ENCODE measurements around the gene BANF2. TPM values are rescaled to one million over a fixed set of nuclear protein-coding genes. Genes with fewer than 3 reads are reported as not detected.

Gene BANF2
- total RNA-seq, 1 experiment from 2014 or later, result not detected

DNA sequence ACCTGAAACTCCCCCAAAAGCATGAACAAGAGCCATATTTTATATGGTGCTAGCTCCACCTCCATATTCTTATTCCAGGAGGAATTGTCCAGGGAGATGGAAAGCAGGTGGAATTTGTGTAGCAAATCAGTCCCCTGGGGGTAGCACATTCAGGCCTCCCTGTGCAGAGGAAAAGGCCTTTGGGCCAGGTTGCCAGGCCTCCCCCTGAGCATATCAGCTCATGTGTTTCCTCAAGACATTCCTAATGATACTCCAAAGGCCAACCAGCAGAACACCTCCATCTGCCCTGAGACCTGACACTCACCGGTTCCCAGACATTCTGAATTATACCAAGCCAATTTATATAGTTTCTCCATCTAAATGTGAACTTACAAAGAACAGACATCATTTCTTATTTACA, 2.6 kb upstream of the BANF2 start:
- BruUV-seq (replicated peaks), result no TSS peak
- no peak for TF ChIP-seq EZH2 (IDR thresholded peaks at IDR 0.05; ENCODE audit: borderline replicate concordance, low read depth, low read length, poor library complexity, severe bottlenecking)
- TF ChIP-seq, protein P1, sequence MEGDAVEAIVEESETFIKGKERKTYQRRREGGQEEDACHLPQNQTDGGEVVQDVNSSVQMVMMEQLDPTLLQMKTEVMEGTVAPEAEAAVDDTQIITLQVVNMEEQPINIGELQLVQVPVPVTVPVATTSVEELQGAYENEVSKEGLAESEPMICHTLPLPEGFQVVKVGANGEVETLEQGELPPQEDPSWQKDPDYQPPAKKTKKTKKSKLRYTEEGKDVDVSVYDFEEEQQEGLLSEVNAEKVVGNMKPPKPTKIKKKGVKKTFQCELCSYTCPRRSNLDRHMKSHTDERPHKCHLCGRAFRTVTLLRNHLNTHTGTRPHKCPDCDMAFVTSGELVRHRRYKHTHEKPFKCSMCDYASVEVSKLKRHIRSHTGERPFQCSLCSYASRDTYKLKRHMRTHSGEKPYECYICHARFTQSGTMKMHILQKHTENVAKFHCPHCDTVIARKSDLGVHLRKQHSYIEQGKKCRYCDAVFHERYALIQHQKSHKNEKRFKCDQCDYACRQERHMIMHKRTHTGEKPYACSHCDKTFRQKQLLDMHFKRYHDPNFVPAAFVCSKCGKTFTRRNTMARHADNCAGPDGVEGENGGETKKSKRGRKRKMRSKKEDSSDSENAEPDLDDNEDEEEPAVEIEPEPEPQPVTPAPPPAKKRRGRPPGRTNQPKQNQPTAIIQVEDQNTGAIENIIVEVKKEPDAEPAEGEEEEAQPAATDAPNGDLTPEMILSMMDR (conservative IDR thresholded peaks at IDR 0.05; ENCODE audit: low read depth, low read length), result no peak
- CTCF ChIA-PET, result no interaction called here
- DNase-seq (ENCODE audit: low spot score), result no peak
- no peak overlapping the region for H3K27ac ChIP-seq (ENCODE audit: low read depth, low read length, poor library complexity, severe bottlenecking)
- intact Hi-C loops (cut with micrococcal nuclease; ENCODE audit: unreplicated experiment), result no loop called here
- H3K4me3 ChIP-seq (ENCODE audit: low read depth, low read length, poor library complexity, severe bottlenecking), result no peak overlapping the region
- H3K27me3 ChIP-seq (replicated peaks; ENCODE audit: insufficient read depth, low read depth, low read length, poor library complexity), result no peaks in the 10 kb centered on the region
- POLR2A ChIA-PET (ENCODE audit: low non-redundant PET), result no interaction called here
- no peaks in the 10 kb centered on the region for H3K9me3 ChIP-seq (ENCODE audit: low read depth, low read length, poor library complexity, severe bottlenecking)
- H3K4me1 ChIP-seq (ENCODE audit: insufficient read depth, low read length, poor library complexity, severe bottlenecking), result no peaks in the 10 kb centered on the region
- H3K36me3 ChIP-seq (ENCODE audit: insufficient read depth, low read length, poor library complexity, severe bottlenecking), result no peaks in the 10 kb centered on the region

DNA sequence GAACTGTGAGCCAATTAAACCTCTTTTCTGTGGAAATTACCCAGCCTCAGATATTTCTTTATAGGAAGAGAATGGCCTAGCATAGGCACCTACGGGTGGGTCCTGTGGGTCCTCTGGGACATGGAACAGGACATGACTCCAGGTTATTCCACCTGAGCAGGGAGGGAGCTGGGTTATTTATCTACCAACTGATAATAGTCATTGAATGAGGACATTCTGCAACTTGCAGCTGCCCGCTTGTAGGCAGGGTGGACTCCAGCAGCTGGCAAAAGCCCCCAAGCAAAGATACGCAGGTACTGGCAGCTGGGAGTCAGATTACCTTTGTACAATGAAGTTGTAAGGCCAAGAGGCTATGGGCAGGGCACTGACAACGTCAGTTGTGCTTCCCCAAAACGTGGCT, 1.4 kb upstream of the BANF2 start:
- POLR2A ChIA-PET (ENCODE audit: low non-redundant PET), result no interaction called here
- H3K27ac ChIP-seq (ENCODE audit: low read depth, low read length, poor library complexity, severe bottlenecking), result no peak overlapping the region
- BruUV-seq (replicated peaks), result no TSS peak

DNA sequence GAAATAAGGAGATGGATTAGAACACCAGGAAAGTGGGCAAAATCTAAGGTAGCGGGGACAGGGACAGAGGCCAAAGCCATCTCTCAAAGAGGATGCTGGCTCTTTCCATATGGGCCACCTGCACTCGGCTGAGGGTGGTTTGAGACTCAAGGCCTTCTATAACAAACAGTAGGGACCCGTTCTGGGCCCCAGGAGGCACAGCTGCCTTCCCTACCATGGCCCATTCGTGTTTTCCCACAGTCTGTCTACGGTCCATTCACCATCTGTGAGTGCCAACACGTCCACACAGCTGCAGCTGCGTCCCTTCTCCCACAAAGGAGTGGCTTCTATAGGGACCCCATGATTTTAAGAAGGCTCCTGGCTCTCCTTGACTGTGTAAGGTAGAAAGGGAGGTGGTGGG, 871 bp downstream of the BANF2 start:
- H3K9me3 ChIP-seq (ENCODE audit: low read depth, low read length, poor library complexity, severe bottlenecking), result no peaks in the 10 kb centered on the region
- no peaks in the 10 kb centered on the region for H3K4me1 ChIP-seq (ENCODE audit: insufficient read depth, low read length, poor library complexity, severe bottlenecking)
- no peak overlapping the region for H3K27ac ChIP-seq (ENCODE audit: low read depth, low read length, poor library complexity, severe bottlenecking)
- DNase-seq (ENCODE audit: low spot score), result no peak
- H3K4me3 ChIP-seq (ENCODE audit: low read depth, low read length, poor library complexity, severe bottlenecking), result no peak overlapping the region
- BruUV-seq (replicated peaks), result no TSS peak
- TF ChIP-seq, protein P1 (conservative IDR thresholded peaks at IDR 0.05; ENCODE audit: low read depth, low read length), result no peak
- TF ChIP-seq EZH2 (IDR thresholded peaks at IDR 0.05; ENCODE audit: borderline replicate concordance, low read depth, low read length, poor library complexity, severe bottlenecking), result no peak
- H3K36me3 ChIP-seq (ENCODE audit: insufficient read depth, low read length, poor library complexity, severe bottlenecking), result no peaks in the 10 kb centered on the region
- POLR2A ChIA-PET (ENCODE audit: low non-redundant PET), result no interaction called here
- intact Hi-C loops (cut with micrococcal nuclease; ENCODE audit: unreplicated experiment), result no loop called here
- CTCF ChIA-PET, result no interaction called here
- no peaks in the 10 kb centered on the region for H3K27me3 ChIP-seq (replicated peaks; ENCODE audit: insufficient read depth, low read depth, low read length, poor library complexity)

More for the DNA sequence above, 1.4 kb upstream of the BANF2 start:
- TF ChIP-seq, protein P1 (conservative IDR thresholded peaks at IDR 0.05; ENCODE audit: low read depth, low read length), result no peak
- no peak for TF ChIP-seq EZH2 (IDR thresholded peaks at IDR 0.05; ENCODE audit: borderline replicate concordance, low read depth, low read length, poor library complexity, severe bottlenecking)
- no peaks in the 10 kb centered on the region for H3K36me3 ChIP-seq (ENCODE audit: insufficient read depth, low read length, poor library complexity, severe bottlenecking)
- H3K4me3 ChIP-seq (ENCODE audit: low read depth, low read length, poor library complexity, severe bottlenecking), result no peak overlapping the region
- DNase-seq (ENCODE audit: low spot score), result no peak
- CTCF ChIA-PET, result no interaction called here
- intact Hi-C loops (cut with micrococcal nuclease; ENCODE audit: unreplicated experiment), result no loop called here
- H3K27me3 ChIP-seq (replicated peaks; ENCODE audit: insufficient read depth, low read depth, low read length, poor library complexity), result no peaks in the 10 kb centered on the region
- H3K4me1 ChIP-seq (ENCODE audit: insufficient read depth, low read length, poor library complexity, severe bottlenecking), result no peaks in the 10 kb centered on the region
- no peaks in the 10 kb centered on the region for H3K9me3 ChIP-seq (ENCODE audit: low read depth, low read length, poor library complexity, severe bottlenecking)
